Prostate gland (tissue), 2 donors: Measurements from ENCODE around the gene UGT8.

ENCODE experiments used
- CTCF ChIP-seq, 4 experiments: fragments of 200-600 bp in 2 of 4; fragments of 450-650 bp in 2 of 4; sonication (generic) in 2 of 4; IDR thresholded peaks; 1 replicate in 3 of 4; 2 replicates in 1 of 4; pipeline ENCODE4 v1.5.1; 2016 to 2019; ENCODE audit warnings: antibody characterized with exemption in 4 of 4, mild to moderate bottlenecking in 2 of 4, moderate library complexity in 2 of 4
- POLR2A ChIP-seq: fragments of 450-650 bp; IDR thresholded peaks from one replicate; pipeline ENCODE4 v1.6.1; 2016; ENCODE audit warnings: antibody characterized with exemption, mild to moderate bottlenecking

- TF ChIP-seq CTCF (IDR thresholded peaks at IDR 0.05): no peak
- no peak for TF ChIP-seq POLR2A
Measured at GRCh38 chr4:114701491-114701890, 102.9 kb downstream of the UGT8 start.
